HG03460 (cell line): ENCODE data around the gene CD99L2.

Experiments
- ATAC-seq: cut with Tn5 transposase; IDR thresholded peaks from one replicate; pipeline ENCODE4 v1.9.1; 2021; ENCODE audit not compliant: unreplicated experiment

Gene CD99L2

DNA sequence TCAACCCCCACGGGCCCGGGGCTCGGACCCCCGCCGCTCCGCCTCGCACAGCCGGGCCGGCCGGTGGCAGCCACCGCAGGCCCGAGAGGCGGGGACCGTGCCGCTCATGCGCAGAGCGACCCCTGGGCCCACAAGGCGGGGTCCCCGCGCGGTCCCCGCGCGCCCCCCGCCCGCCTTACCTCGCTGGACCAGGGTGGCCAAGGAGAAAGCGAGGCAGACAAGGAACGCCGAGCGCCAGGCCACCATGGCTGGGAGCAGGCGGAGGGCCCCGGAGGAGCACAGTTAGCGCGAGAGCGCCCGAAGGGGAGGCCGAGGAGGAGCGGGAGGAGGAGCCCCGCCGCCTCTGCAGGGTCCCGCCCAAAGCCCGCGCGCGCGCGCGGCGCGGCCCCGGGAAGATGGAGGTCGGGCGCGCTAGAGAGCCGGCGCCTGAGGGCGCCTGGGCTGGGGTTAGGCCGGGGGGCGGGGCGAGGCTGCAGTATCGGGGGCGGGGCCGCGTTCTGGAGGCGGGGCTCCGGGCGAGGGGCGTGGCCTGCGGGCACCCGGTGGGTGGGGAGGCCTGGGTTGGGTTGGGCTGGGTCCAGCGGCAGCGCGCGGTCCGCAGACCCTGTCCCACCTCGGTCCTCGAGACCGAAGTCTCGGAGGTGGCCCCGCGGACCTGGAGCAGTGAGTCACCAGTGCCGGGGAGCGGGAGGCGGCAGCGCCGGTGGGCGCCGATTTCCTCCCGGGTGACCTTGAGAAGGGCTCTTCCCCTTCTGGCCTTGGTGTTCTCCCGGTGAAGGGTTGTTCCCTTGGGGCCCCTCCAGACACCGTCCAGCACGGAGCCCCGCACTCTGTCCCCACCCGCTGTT, at the start of gene CD99L2:
Gene CD99L2 (minus strand): TSS at position 326 of the 848 bp plus-strand sequence. CDS start 80 bp downstream, at position 246.
- peak; percentile 76 for ATAC-seq

DNA sequence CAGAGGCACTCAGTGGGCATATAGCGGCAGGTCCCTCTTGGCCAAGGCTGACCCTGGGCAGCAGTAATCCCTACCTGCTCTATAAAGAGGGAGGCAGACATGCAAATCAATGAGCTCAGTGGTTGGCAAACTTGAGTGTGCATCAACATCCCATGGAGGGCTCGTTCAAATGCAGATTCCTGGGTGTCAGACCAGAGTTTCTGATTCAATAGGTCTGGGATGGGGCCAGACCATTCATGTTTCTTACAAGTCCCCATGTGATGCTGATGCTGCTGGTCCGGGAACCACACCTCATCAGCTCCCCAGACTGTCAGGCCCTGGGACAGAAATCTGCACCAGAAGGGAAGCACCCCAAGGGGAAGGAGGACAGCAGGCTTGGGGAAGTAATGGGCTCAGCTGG, 45.8 kb upstream of the CD99L2 start:
- no peak for ATAC-seq

DNA sequence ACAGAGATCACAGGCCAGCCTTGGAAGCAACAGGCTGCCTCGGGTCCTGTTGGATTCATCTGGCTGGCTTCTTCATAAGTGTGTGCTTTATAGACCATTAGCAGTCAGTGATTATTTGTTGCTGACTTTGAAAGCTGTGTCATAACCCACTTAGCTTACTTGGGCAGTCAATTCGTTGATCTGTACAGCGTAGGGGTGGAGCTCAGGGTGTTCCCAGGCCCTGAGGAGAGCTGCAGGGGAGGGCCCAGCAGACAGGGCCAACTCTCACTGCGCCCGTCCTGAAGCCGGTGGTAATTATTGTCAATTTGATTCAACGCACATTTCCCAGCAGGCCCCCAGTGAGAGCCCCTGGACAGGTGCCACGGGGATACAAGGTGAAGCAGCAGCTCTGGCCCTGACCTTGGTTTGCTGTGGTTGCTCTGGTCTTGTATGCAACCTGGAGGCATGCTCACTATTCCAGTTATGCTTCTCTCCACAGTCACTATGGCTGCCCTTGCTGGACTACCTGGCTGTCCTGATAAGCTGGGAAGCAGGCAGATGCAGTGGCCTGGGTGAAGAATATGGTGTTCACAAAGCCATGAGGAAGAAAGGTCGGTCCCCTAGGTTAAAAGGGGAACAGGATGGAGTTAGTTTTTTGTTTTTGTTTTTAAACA, 44.6 kb upstream of the CD99L2 start:
- no peak for ATAC-seq

- ATAC-seq: no peak
Observed at GRCh38 chrX:150941580-150941979, 43.1 kb upstream of the CD99L2 start.

DNA sequence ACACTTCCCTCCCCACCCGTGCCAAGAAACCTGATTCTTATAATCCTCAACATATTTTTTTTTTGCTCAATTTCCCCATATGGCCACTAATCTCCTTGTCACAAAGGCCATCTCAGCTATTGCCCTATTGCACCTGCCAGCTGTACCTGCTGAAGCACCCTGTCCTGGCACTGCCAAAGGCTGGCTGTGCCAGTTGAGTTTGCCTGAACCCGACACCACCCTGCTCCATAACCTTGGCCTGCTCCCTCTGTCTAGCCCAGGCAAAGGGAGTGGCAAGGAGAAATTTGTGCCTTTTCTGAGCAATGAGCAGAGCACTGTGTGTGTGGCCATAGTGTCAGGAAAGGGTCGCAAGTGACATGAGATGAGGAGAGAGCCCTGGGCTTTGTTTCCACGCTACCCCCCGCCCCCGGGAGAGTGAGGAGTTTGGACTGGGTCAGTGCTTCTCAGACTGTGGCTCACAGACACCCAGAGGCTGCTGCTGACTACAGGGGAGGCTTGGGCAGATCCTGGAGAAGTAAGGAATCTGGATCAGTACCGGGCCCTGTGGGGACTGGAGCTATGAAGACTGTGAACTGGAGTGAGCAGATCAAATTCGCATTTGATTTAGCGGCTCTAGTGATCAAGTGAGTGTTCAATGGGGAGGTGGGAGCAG, 42.5 kb upstream of the CD99L2 start:
- ATAC-seq: no peak

DNA sequence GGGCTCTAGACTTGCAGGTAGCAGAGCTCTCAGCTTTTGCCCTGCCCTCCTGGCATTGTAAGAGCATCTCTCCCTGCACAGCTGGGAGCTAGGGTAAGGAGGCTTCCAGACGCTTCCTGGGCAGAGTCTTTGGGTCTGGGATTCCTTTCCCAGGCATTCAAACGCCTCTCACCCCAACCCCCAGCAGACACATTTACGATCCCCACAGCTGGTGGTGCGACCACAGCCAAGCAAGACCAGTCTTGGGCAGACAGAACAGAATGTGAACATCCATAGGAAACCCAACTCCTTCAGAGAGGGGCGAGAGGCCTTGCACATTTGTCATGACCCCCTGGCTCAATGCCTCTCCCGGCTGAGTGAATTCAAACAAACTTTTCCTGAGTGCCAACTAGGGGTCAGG, 38.1 kb upstream of the CD99L2 start:
- no peak for ATAC-seq

- no peak for ATAC-seq
Observed at GRCh38 chrX:150935467-150935866, 37.0 kb upstream of the CD99L2 start.

DNA sequence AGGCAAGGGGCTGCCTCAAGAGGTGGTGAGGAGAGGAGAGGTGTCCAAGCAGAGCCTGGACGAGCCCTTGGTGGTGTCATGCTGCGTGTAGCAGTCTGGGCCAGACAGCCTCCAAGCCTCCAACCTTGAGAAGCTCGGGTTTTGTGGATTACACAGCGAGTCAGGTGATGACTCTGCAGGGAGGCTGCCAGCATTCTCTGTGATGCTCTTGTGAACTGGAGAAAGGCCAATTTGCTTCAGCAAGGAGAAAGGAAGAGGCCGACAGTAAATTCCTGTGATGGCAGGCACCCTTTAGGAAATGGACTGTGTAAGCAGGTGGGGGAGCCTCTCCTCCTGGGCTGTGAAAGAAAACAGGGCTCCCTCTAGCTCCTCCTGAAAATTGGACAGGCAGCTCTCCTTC, 36.0 kb upstream of the CD99L2 start:
- ATAC-seq: no peak

DNA sequence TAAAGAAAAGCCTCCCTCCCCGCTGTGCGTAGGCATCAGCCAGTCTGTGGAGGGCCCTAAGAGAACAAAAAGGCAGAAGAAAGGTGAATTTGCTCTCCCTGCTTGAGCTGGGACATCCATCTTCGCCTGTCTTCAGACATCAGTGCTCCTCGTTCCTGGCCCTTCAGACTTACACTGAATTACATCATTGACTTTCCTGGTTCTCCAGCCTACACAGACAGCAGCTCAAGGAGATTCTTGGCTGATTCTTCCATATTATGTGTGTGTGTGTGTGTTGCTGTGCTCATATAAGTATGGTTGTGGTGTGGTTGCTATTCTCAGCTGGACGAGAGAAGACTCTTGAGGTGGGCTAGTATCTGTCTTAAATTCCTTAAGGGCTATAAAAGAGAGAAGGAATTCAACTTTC, 35.5 kb upstream of the CD99L2 start:
- ATAC-seq: no peak

DNA sequence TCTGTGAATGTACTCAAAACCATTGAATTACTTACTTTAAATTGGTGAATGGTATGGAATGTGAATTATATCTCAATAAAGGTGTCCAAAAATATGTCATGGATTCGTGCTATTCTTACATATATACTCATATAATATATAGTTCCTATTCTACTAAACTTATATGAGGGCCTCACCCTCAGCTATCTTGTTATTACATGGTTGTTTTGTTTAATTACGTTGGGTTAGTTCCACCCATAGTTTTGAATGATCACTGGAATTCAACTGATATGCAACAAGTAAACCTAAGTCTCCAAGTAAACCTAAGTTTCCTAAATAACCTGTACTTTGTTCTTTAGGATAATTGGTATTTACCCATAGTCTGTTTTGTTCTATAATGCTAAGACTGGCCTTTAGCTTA, 30.6 kb upstream of the CD99L2 start:
- ATAC-seq: no peak

DNA sequence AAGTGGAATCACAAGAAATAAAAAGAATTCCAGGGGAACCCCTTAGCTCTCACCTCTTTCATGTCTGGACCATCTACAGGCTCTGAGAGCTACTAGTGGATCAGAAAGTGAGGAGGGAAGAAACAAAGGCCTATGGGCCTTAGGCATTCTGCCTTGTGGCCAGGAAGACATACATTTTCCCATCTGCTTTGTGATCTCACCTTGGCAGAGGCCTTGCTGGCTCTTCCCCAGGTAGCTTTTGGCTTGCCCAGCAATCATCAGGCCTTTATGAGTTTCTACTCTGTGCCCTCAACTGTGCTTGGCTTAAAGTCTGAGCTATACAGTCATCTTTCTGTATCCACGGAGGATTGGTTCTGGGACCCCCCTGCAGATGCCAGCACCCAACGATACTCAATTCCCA, 28.3 kb upstream of the CD99L2 start:
- ATAC-seq: no peak

DNA sequence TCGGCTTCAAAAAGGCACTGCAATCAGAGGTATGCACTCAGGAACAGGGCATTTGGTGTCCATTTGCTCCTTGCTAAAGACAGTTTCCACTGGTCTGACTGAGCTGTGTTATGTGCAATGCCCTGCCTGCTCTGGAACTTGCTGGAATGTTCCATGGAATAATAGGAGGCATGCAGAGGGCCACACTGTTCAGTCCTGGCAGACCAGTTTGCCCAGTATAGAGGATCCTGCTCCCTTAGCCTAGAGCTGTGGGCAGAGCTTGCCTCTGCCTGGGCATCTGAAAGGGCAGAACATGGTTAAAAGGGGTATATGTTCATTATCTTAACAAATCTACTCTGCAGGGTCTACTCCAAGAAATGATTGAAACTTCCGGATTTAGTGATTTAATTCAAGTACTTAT, 27.8 kb upstream of the CD99L2 start:
- no peak for ATAC-seq

DNA sequence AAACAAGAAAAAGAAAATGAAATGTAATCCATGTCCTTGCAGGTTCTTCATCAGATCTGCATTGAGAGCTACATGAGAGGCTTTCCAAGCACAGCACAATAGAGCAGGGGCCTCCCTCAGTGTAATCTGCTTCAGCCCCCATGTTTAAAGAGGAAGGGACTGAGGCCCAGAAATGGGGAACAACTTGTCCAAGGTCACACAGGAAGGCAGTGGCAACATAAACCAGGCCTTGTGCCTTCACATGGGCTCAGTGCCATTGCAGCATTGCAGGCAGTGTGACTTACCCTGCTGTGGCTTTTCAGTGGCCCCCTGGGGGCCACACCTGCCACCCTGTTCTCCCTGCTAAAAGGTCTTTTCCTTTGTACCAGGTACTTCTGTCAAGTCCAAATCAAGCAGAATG, 20.9 kb upstream of the CD99L2 start:
- ATAC-seq: no peak

DNA sequence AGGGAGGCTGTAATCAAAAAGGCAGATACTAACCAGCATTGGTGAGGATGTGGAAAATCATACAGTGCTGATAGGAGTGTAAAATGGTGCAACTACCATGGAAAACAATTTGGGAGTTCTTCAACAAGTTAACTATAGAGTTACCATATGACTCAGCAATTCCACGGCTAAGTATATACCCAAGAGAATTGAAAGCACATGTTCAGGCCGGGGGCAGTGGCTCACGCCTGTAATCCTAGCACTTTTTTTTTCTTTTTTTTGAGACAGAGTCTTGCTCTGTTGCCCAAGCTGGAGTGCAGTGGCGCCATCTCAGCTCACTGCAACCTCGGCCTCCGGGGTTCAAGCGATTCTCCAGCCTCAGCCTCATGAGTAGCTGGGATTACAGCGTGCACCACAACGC, 15.0 kb upstream of the CD99L2 start:
- ATAC-seq: no peak

DNA sequence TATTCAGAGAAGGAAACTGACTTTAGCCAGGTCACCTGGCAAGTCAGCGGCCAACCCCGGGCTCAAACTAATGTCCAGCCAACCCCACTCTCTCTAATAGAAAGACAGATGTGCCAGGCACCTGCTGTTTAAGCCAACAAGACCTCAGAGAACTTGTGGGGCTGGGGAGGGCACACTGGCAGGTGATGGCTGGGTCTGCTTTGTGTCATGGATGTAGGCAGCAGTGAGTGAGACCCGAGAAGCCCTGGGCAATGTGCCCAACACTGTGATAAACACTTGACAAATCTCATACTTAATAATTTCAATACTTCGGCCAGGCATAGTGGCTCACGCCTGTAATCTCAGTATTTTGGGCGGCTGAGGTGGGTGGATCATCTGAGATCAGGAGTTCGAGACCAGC, 9.0 kb upstream of the CD99L2 start:
- no peak for ATAC-seq

DNA sequence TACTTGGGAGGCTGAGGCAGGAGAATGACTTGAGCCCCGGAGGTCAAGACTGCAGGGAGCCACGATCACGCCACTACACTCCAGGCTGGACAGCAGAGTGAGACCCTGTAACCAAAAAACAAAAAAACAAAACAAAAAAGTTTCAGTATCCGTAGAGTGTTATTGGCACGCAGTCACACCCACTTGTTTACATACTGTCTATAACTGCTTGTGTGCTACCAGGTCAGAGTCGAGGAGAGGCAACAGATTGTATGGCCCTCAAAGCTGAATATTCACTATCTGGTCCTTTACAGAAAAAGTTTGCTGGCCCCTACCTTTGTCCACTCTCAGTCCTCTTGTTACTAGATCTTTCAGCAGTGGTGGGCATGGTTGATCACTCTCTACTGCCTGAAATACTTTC, 8.2 kb upstream of the CD99L2 start:
- no peak for ATAC-seq

DNA sequence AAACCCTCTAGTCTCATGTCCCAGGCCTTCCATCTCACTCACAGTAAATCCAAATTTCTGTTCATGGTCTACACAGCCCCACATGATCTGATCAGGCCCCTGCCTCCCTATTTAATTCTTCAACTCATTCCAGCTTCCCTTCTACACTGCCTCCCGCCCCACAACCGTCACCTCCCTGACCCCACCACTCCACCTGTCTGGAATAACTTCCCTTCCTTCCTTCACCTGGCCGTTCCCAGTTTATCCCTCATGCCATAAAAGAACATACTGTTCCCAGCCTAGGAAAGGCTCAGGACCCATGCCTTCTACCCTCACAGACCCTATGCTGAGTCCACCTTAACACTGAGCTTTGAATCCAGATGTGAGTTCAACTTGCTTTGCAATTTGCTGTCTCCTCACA, 6.8 kb upstream of the CD99L2 start:
- ATAC-seq: no peak

DNA sequence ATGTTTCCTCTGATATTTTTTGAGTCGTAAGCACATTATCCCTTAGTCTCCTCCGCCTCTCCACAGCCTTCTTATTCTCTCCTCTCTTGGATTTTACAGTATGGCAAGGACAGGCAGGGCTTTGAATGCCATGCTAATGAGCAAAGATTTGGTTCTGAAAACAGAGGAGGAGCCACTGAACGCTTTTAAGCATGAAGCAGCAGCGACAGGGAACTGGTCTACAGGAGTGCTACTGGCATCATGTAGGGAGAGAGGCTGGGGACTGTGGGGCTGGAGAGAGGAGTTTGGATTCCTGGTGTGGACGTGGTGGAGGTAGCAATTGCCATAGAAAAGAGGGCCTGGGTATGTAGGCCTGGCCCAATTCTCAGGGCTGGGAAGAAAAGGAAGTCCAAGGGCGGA, 4.6 kb upstream of the CD99L2 start:
- no peak for ATAC-seq

DNA sequence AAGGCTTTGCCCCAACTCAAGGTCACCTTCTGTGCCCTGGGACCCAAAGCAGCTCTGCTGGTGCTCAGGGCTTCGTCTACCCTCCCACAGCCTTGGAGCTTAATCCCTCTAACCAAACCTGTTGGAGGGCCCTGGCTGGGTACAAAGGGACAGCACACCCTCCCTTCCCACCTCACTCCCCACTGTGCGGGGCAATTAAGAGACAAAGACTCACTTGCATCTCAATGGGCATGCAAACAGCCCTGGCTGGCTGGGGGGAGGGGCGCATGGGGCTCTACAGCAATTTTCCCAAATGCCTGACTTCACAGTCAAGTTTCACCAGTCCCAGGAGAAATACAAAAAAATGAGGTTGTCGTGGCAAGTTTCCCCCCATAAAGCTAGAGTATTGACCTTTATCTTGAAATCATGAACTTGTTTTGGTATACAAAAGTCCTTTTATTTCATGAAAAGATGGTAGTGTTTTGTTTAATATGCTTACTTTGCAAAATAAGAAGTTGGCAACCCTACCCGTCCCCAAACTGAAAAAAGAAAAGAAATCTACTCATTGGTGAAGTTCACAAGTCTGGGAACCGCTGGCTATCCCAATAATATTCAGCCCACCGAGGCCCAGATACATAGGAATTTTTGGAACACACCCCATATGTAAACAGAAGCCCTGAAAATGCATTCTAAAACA, 4.1 kb upstream of the CD99L2 start:
- ATAC-seq: no peak

GRCh38 chrX:150899191-150899757, 806 bp upstream of the CD99L2 start:
- peak; percentile 54 for ATAC-seq
